ENCODE data around the gene RNU6-9.

Gene RNU6-9

DNA sequence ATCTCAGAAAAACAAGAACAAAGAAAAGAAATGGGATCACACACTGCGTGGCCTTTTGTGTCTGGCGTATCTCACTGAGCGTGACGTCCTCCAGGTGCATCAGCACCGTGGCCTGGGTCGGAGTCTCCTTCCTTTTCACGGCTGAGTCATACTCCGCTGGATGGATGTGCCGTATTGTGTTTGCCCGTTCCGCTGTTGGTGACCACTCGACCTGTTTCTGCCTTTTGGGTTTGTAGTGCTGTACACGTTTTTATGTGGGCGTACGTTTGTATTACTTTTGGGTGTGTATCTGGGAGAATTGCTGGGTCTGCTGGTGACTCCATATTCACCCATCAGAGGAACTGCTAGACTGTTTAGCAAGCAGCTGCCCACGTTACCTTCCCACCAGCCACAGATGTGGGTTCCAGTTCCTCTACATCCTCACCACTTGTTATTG, 44.0 kb downstream of the RNU6-9 start:
- peak; percentile 51 for DNase-seq

DNA sequence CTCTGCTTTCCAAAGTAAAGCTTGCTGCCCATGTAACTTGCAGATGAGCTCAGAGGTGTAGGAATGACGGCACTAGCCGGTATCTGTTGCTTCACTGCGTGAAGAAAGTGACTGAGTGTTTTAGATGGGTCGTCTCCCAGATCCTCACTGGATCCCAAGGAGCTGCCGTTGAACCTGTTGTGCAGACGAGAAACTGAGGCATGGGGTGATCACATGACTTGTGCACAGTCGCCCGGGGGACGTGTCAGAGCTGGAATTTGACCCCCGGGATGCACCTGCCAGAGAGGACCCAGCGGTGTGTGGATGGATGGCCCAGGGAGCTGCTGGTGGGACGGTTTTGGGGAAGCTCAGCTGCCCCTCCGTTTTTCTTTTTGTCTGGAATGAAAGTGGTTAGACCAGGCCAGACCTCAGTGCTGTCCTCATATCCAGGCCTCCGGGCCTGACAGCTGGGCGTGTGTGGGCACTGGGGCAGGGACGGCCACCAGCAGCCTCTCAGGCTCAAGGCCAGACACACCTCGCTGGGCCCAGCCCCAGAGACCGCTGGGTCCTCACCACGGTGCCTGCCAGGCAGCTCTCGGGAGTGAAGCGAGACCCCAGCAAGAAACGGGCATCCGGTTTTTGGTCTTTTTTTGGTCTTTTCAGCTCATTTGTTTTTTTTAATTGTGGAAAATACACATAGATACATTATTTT, 45.1 kb downstream of the RNU6-9 start:
- DNase-seq, result no peak

DNA sequence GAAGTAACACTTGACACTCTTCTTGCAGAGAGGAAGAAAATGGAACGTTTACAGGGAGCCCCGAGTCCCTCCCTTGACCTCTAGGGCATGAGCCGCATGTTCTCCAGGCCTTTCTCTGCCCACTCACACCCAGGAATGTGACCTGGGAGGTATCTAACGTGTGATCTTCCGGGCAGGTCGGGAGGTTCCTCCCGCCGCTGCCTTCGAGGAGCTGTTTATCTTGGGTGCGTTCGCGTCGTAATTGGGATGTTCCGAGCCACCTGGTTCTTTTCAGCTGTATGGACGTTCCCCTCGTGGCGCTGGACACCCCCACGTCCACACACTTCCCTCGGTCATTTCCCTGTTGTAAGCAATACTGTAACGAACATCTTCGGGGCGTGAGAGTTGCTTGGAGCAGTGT, 46.2 kb downstream of the RNU6-9 start:
- DNase-seq, result no peak

DNA sequence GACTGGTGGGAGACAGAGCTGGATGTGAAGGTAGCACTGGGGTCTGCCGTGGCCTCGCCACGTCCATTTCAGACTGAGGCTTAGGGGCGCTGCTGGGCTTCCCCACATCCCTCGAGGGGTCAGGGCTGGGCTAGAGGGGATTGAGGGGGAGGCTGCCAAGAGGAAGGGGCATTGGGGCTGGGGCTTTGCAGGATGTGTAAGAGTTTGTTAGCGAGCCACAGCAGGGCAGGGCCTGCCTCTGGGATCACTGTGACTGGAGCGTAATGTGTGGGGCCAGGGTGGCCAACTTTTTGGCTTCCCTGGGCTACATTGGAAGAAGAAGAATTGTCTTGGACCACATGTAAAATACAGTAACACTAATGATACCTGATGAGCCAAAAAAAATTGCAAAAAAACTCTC, 46.6 kb downstream of the RNU6-9 start:
- DNase-seq, result no peak

DNA sequence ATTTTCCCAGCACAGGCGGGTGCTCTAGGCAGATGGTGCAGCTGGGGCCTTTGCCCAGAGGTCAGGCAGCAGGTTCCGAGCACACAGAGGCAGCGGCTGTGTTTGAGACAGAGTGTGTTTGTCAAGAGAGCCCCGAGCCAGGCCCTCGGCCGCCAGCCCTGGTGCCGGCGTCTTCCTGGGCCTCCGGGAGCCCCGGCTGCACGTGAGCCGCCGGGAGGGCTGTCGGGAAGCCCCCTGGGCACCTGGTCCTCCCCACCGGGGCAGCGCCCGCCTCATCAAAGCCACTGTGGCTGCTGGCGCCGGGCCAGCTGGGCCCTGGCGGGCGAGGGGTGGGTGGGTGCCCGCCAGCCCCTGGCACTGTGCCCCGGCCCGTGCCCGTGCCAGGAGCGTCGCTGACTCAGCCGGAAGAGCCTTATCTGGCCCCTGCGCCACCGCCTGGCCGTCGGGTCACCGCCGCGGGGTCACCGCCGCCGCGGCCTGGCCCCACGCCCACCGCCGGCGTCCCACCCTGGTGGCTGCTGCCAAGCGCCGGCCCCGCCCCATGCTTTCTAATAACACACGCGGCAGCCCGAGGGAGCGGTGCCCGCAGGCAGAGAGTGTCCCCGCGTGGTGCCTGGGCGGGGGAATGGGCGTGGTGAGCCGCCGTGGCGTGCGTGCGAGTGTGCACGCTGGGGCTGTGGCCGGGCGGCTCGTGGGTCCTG, 47.5 kb downstream of the RNU6-9 start:
- DNase-seq, result peak; percentile 97

DNA sequence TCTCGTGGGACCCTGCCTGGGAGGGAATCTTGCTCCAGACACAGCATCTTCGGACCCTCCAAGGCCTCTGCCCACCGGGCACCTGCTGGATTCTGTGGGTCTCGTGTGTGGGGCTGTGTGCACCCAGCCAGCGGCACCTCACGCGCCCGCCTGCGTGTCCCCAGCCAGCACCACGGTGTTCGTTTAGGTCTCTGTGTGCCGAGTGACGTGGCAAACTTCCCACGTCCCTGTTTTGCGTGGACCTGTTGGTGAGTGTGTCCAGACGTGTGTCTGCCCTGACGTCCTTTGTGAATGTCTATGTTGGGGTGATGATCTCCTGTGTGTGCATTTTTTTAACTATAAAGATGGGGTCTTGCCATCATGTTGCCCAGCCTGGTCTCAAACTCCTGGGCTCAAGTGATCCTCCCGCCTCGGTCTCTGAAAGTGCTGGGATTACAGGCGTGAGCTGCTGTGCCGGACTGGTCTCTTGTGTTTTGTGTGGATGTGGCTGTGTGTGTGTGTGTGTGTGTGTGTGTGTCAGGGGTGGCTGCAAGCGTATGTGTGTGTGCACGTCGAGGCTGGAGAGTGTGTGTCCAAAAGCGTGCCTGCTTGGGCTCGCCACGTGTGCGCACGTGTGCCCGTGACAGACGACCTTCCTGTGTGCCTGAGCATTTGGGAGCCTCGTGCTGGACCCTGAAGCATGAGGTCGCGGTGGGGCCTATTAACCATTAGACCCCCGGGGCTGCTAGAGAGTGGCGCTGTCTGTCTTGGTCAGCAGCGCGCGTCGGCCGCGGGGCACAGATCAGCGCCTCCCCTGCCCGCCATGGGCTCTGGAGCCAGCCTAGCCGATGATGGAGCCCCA, 48.2 kb downstream of the RNU6-9 start:
- DNase-seq, result no peak

DNA sequence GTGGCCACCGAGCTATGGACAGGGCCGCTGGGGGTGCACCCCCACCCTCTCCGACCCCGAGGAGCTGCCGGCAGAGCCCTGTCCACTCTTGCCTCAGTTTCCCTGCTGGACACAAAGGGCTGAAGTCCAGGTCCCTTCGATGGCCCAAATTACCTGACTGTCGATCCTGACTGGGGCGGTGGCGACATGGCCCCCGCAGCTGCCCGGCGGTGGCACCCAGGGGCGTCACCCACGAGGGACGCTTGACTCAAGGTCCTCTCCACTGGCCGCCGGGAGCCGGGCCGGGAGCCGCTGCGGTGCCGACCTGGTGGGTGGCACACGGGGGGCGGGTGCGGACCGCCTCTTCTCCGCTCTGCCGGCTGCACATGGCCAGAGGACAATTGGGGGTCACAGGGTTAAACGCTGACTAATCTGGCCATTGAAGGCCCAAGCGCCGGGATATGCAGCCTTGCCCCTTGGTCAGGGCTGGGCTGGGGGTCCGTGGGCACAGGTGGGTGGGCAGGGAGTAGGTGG, 48.9 kb downstream of the RNU6-9 start:
- DNase-seq, result no peak
